H54 (cell line): ENCODE data around the gene LTBR.

Source experiments
- DNase-seq: peaks from one replicate; pipeline ENCODE4 v3.0.0; 2011; ENCODE audit warnings: low spot score, mixed read lengths; ENCODE audit not compliant: insufficient read length
- FAIRE-seq: peaks from 3 replicates; lab custom pipeline; 2011; peaks lifted over from hg19 to GRCh38; lab: Jason Lieb, UNC
- POLR2A ChIP-seq: IDR thresholded peaks from 2 replicates; pipeline ENCODE4 v1.6.1; 2011; ENCODE audit warnings: low read depth, mild to moderate bottlenecking, low read length

Gene LTBR

DNA sequence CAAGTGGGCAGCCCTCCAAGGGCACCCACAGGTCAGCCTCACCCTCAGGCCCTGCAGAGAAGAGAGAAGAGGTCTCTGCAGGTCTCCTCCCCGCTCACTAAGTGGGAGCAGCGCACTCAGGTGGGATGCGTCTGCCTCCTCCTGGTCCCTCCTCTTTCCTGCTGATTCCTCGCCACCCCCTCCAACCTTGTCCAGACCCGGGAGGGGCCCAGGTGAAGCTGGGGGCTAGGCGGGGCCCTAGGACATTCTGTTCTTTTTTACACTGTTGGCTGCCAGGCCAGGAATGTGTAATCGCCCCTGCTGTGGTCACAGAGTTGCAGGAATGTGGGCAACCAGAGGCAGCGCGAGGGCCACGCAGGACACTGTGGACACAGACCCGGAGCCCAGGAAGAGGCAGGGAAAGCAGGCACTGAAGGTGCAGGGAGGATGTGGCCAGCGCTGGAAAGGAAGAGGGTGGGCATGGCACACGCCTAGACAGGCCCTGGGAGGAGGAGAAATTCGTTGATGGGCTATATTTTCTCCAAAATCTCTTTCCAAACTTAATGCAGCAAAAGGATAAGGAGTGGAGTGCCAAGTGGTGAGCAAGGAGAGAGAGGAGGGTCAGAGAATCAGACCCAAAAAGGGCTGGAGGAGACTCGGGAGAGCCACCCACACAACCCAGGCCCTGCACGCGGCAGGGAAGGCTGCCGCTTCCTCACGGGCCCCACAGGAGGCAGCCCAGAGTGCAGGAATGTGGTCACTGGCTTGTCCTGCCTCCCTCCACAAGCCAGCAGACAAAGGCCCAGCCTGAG, 7.7 kb upstream of the LTBR start:
- FAIRE-seq: no peak
- TF ChIP-seq POLR2A: no peak
- peak; percentile 73 for DNase-seq

DNA sequence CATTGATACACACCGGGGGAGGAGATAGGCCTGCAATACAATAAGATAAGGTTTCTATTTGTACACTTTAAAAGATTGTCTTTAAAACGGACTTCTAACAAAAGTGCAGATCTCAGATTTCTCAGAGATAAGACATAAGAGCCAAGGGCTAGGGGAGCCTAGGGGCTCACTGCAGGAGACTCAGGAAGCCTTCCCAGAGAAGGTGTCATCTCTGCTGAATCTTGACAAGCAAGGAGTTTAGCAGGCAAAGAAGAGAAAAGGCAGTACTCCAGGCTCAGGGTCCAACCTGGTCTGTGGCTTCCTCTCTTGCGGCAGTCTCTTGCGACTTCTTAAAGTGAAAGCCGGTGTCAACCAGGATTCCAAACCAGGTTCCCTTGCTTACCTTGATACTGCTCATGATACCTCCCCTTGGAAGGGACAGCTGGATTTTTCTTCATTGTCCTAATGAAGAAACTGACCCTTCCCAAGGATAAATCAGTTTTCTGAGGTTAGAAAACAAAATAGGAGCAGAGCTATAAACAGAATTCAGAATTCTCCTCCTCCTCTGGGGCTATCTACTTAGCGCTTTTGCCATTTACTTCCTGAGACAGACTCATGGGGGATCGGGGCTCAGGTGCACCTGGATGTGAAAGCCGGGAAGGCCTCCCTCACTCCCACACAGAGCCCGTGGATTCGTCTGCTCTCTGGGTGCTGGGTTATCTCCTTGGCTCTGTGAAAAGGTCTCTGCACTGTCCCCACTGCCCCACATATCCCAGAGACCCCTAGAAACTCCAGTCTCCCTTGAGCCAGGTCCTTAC, 6.9 kb upstream of the LTBR start:
- DNase-seq (no peak), FAIRE-seq (no peak)
- no peak for TF ChIP-seq POLR2A

DNA sequence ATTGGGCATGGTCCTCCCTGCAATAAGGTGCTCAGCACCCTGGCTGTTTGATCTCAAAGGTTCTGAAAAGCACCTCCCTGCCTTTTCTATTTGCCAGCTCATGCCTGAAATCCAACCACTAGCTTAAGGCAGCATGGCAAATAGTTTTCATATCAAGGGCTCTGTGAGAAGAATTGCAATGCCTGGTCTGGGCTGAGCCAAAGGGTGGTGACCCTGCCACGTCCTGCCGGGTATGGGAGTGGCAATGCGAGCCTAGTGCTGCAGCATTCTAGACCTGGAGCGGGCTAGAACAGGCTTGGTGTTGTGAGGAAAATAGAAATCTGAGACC, 6.3 kb upstream of the LTBR start:
- TF ChIP-seq POLR2A: no peak
- DNase-seq (no peak), FAIRE-seq (no peak)

- FAIRE-seq: no peak
- DNase-seq: no peak
- no peak for TF ChIP-seq POLR2A
Observed at GRCh38 chr12:6378709-6379472, 5.1 kb upstream of the LTBR start.

DNA sequence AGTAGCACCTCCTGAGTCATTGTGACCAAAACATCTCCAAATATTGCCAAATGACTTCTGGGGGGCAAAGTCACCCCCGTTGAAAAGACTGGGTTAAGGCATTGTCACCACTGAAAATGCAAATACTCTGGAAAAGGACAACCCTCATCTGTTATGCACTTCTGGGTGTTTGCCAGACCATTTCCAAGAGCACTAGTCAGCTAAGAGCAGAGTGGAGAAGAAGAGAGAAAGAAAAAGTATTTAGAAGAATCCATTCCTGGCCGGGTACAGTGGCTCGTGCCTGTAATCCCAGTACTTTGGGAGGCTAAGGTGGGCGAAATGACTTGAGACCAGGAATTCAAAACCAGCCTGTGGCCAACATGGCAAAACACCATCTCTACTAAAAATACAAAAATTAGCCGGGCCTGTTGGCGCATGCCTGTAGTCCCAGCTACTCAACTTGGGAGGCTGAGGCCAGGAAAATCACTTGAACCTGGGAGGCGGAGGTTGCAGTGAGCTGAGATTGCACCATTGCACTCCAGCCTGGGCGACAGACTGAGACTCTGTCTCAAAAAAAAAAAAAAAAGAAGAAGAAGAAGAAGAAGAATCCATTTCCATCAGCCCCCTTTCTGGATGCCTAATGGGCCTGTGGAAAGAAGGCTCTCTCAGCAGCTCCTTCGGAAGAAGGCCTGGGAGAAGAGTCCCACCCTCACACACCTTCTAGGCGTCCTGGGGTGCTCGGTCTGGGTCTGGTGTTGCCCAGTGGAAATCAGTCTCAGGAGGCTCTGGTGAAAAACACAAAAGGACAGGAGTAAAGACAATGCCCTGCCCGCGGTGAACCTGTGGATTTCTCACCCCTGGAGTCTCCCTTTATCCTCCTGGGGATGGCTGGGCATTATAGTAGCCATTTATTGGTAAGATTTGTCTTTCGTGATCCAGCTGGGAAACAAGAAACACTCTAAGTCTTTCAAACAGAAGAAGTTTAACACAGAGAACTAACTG, 3.5 kb upstream of the LTBR start:
- TF ChIP-seq POLR2A: no peak
- DNase-seq: no peak
- no peak for FAIRE-seq

- FAIRE-seq: no peak
- no peak for DNase-seq
- no peak for TF ChIP-seq POLR2A
Observed at GRCh38 chr12:6382371-6382770, 1.6 kb upstream of the LTBR start.

- DNase-seq (no peak), FAIRE-seq (no peak)
- TF ChIP-seq POLR2A: no peak
Observed at GRCh38 chr12:6382982-6383381, 980 bp upstream of the LTBR start.

DNA sequence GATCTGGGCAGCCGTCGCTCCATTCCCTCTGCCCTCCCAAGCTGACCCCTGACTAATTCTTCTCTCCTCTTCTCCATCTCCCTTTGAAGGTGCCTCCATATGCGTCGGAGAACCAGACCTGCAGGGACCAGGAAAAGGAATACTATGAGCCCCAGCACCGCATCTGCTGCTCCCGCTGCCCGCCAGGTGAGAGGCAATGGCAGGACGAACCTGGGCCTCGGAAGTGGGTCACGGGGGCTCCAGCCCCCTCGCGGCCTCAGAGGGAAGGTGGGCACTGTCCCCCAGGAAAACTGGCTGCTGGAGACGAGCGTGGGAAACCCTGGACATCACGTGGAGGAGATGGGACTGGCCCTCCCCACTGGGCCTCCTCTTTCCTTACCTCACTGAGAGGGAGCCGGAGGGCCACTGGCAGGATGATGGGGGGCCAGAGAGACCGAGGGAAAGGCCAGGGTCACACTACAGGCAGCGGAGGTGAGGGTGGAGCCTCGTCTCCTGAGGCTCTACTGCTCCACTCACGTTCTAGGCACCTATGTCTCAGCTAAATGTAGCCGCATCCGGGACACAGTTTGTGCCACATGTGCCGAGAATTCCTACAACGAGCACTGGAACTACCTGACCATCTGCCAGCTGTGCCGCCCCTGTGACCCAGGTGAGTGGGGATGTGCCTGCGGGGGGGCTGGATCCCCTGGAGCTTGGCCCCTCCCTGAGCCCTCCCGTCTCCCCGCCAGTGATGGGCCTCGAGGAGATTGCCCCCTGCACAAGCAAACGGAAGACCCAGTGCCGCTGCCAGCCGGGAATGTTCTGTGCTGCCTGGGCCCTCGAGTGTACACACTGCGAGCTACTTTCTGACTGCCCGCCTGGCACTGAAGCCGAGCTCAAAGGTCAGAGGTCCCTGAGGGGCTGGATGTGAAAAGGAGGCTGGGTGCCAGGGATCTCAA, 806 bp downstream of the LTBR start:
- TF ChIP-seq POLR2A: no peak
- FAIRE-seq (no peak), DNase-seq (no peak)

- FAIRE-seq (no peak), DNase-seq (no peak)
- TF ChIP-seq POLR2A: no peak
Observed at GRCh38 chr12:6386038-6386437, 2.1 kb downstream of the LTBR start.

DNA sequence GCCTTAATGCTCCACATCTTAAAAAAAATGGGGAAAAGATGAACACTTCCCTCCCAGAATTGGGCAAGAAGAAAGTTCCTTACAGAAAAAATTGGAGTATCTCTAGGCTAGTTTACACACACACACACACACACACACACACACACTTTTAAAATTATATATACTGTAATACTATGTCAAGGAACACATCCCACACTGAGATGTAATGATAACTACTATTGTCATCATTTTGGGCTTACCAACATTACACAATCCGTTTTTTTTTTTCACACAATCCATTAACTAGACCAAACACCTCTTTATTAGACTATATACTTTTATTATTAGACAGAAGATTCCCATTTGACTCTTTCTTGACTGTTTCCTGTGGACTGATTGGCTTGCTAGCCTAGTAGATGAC, 2.5 kb downstream of the LTBR start:
- TF ChIP-seq POLR2A: no peak
- FAIRE-seq: no peak

DNA sequence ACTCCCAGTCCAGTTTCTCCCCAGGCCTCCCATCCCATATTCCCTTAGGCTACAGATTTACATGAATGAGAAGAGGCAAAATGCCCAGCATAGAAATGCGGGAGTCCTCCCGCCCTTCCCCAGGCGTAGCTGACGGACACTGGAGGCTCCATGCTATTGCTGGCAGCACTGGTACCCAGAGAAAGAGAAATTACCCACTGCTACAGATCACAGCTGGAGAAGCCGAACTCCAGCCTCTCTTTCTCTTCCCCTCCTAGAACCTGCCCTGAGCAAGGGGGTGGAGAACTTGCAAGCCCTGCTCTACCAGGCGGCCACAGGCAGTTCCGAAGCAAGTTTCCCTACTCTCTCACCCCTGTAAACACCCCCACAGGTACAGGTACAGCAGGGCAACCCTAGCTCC, 3.6 kb downstream of the LTBR start:
- no peak for DNase-seq
- FAIRE-seq: no peak
- no peak for TF ChIP-seq POLR2A

More for the DNA sequence above, 2.5 kb downstream of the LTBR start:
- DNase-seq: no peak
